HG03457 (cell line): ENCODE results near the gene FRMD4B.
A peak's percentile ranks its signal among the peaks of the same experiment; 100 is the strongest.

Experiments used
- ATAC-seq: cut with Tn5 transposase; IDR thresholded peaks from one replicate; pipeline ENCODE4 v1.9.1; 2021; ENCODE audit warnings: moderate number of reproducible peaks; ENCODE audit not compliant: unreplicated experiment

The FRMD4B gene

DNA sequence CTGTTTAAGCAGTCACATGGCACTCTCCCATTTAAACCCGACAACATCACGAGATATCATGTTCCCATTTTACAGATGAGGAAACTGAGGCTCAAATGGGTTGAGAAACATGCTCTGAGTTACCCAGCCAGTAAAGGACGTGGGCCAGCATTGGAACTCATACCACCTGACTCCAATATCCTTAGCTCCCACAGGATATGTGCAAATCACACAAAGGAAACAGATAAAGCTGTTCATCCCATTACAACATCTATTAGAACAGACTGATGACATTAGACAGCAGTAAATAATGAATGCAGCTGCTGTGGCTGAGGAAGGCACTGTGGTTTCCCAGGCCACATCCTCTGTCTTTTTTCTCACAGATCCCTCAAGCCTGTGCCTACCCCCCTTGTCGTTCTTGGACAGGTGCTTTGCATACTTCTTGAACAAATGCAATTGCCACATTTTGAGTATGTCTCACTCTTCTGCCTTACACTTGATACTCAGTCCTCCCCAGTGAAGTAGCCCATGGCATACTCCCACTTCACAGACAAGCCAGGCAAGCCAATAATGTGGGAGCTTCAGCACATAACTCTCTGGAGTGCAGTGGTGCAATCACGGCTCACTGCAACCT lies 17.7 kb downstream of the FRMD4B start:
- ATAC-seq = peak; percentile 99

DNA sequence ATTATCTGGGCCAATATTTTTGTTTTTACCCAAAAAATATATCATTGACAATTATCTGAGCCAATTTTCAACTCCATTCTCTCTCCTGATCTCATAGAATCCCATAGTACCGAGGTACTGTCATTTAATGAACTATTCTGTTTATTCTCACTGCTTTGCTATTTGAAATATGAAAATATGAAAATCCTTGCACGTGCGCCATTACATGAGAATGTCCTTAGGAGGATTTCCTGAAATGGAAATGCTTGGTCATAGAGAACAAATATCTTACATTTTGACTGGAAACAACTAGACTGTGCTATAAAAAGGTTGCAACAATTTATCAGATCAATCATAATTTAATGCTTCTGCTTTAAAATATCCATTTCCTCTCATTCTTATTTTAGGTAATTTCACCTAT lies 18.3 kb downstream of the FRMD4B start:
- no peak for ATAC-seq

DNA sequence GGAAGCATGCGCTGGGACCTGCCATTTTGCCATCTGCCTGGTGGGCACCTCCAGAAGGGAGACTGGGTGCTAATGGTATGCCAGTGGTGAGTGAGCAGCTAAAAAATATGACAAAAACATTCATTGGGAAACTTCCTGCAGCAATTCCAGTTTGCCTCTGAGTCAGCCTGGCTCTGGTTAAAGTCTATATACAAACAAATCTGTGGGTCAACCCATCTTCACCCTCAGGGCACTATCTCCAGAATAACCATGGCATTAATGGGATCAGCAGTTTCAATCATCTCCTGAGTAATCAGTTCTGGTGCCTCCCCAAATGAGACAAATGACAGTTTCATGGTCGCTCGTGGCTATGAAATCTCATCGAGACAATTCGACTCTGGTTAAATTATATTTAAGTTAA lies 21.5 kb downstream of the FRMD4B start:
- ATAC-seq = no peak

DNA sequence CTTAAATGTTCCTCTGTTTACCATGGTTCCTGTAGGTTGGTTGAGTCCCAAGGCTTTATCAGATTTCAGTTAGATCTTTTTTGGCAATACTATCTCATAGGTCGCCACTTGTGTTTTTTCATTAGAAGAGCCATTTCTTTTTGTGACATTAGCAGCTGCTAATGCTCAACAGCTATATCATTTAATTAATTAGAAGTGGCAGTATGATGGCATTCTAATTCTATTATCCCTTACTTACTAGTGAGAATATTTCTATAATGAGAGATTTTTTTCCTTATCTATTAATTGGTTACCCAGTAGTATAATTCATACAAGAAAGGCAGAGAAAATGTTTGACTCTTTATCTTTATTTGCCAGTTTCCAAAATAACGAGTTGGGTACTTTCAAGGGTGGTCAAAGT lies 25.2 kb downstream of the FRMD4B start:
- no peak for ATAC-seq

DNA sequence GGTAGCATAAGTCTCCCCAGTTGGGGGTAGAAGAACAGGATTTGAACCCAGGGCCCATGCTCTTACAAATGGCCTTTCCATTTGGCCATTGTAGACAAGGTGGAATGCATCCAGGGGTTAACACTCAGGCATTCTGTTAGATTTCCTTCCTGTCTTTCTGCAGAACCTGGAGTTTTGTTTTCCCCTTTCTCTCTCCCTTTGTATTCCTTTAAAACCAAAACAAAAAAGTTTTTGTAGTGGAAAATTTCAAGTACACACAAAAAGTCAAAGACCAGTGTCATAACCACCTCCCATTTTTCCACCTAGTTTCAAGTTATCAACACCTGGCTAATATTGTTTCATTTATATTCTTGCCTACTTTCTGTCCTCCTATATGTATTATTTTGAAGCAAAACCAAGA lies 26.0 kb downstream of the FRMD4B start:
- ATAC-seq = no peak

DNA sequence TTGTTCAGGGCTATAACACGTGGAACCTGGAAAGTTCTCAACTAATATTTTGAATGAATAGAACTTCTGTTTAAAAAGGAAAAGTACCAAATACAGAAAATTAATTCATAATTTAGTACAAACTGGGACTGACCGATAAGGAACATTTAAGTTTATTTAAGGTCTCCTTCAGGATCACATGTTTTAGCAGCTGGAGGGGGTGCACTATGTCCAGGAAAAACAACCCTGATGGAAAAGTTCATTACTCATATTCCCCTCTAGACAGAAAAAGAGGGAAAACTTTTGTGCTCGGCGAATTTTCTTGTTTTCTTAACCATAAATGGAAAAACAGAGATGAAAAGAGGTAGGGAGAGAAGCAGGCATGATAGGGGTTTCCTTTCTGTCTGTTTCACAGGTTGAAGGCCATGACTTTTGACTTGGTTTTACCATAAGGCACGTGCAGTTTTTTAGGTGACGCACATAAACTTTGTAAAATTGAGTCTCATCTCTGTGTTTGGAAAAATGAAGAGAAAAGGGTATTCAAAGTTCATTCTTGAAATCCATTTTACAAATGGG lies 26.5 kb downstream of the FRMD4B start:
- no peak for ATAC-seq

DNA sequence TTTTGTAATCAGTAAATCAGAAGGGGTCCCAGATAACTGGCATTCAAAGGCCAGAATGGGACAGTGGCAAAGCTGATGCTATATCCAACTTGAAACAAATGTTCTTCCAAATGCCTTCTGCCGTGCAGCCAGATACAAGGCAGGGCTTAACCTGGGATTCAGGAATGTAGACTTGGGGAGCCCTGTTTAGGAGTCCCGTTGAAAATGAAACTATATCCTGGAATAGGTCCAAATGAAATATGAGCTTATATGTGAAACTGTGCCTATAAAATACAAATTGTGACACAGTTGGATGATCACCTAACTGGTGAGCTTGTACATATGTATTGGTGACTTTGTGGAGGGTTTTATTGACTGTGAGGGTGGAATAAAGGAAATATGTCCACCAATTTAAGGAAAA lies 28.7 kb downstream of the FRMD4B start:
- ATAC-seq = no peak

DNA sequence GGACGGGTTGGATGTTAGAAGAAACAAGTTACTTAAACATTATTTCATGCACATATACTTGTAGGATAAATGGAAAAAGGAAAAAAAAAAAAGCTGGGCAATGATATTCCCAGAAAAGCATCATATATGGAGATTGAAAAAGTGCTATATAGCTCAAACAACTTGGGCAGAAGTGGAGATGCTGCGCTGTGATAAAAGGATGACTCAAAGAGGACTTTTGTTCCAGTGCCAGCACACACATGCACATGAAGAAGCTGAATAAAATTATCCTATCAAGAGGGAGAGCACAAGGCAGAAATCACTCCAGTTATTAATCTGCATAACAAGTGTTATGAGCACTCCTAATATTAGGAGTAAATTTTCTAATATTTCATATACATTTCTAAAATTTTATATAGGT lies 30.9 kb downstream of the FRMD4B start:
- no peak for ATAC-seq

DNA sequence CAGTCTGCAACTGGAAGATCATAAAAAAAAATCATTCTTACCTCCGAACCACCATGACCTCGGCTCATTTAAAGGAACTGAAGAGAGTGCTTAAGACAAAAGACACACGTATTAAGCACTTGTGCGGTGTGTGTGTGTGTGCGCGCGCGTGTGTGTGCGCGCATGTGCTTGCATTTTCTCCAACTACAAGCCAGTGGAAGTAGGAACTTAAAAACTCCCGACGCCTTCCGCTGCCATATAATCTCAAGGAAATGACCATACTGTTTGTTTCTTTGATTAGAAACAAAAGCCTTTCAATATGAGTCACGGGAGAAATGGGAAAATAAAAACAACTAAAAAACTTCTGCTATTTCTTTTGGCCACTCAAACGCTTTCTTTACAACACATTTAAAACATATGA lies 32.4 kb downstream of the FRMD4B start:
- no peak for ATAC-seq

DNA sequence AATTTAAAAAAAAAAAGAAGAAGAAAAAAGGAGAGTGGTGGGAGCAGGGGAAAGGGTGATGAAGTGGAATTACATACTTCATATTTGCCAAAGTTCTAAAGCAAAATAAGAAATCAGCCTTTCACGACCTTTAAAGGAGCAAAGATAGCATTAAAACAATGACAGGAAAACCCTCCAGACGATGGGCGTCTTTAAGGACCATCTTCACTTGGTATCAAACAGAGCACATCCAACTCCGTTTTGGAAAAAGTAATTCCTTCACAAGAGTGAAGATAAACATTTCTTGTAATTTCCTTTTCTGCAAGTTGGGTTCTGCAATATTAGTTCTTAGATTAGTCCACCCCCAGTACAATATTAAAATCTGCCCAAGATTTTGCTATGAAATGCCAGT lies 32.8 kb downstream of the FRMD4B start:
- ATAC-seq = no peak

DNA sequence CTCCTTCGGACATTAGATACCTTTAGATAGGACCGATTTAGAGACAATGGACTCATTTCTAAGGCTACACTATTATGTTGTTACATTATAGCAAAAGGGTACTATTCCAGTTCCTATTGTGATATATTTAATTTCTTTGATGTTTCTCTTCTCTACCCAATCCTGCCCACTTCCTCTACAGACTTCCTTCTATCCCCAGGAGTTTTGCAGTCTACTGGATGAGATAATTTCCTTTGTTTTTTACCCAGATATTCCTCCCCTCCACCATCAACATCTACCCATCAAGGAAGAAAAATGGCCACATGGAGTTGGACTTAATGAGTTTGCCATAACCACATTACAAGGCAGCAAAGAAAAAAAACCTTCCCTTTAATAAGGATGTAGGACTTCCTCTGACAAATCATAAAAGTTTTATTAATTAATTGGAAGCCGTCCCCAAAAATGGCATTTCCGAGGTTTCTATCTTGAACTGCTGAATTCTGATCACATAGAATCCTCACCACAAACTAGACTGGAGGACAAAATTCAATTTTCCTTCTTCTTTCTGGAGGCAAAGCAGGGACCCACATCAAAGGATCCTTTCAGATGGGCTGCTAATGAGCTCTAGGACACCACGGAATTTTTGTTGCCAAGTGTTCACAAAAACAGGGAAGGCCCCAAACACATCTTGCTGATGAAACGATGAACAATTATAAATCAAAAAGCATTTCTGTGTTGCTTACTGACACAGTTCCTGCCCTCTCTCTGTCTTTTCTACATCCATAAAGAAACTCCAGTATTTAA lies 33.4 kb downstream of the FRMD4B start:
- ATAC-seq = no peak

DNA sequence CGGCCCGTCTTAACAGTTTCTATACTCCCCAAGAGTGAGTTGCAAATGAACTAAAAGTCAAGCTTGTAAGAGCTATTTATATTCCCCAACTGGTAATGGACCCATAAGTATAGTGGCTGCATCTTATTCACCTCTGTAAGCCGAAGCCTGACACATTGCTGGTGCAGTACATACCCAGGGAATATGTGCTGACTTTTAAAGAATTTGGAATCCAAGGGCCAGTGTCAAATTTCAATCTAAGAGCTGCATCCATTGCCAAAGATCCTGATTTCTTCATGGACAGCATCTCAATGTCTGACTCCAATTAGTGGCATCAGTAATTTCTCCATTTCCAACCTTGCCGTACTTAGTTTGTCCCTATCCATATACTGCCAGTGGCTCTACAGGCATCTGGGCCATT lies 42.0 kb downstream of the FRMD4B start:
- no peak for ATAC-seq

DNA sequence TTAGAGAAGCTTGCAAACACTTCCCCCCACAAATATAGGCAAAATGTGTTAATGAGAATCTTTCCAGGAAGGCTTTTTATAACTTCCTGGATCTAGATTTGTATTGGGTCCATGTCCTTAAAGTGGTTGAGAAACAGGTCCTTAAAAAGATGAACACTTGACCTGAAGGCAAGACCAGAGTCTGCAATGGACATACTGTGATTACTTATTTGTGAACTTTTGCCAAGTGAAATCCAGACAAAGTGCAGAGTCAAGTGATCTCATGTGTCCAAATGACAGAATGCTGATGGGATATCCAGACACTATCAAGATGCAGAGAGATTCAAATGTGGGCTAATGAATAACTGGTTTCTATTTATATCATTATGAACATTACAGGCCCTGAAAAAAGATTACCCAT lies 43.8 kb downstream of the FRMD4B start:
- no peak for ATAC-seq

DNA sequence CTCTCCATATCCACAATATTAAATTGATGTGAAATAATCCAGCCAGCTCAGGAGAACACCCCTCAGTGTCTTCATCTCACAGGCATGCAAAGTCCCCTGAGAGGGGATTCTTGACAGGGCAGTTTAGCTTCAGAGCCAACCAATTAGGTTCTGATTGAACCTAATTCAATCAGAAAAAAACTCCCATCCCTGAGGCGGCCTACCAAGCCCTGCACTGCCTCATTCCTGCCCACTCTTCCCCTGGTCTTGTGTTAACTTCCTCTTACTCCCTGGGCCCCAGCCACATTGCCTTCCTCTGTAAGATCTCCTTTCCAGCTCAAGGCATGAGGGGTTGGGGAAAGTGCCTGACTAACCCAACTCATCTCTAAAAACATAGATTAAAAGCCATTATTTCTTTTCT lies 46.1 kb downstream of the FRMD4B start:
- ATAC-seq = no peak

DNA sequence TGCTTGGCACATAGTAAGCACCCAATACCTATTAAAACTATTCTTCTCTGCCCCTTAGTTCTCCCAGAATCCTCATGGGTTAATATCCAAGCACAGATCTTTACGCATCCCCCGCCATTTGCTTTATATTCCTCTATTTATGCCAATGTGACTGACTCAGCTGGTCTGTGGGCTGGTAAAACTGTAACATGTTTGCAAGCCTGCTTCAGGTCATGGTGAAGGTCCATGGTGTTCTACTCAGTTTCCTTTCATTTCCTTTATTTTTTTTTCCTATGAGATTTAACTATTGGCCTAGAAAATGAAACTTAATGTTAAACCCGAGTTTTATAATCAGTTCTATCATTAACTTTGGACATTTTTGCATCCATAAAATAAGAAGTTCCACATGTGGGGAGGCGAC lies 47.0 kb downstream of the FRMD4B start:
- no peak for ATAC-seq

DNA sequence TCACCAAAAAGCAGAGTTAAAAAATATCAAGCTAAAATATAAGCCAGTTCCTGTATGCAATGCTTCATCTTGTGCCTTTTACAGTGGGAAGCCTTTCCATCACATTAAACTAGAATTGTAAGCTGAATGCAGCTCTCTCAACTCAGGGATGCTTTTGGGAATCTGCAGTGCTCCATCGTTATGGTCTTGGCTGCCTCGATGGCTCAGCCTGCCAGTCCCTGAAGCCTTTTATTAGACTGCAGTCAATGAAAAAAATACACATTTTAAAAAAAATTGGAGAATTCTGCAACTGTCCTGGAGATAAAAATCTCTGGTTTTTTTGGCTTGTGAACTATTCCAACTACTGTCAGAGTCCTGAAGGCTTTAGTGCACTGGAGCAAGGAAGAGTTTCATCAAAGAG lies 53.0 kb downstream of the FRMD4B start:
- ATAC-seq = no peak

DNA sequence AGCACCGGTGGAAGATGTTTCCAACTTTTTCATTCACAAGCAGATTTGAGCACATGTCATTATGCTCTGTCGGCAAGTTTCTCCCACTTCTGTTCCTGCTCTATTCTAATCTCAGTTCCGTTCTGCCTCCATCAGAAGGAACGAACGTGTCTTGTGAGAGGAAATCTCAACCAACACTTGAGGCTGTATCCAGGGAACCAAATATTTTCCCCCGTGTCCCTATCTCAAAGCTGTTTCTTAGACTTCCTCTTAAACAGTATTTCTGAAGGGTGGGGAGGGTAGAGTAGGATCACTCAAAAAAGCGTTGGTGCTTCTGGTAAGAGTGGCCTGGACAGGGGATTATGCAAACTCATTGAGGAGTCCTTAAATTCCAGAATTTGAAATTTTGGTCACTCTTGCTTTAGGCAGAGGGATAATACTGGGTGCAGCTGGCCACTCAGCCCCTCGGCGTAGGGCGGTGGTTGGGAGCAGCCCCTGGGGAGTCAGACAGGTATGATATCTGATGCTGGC lies 54.9 kb downstream of the FRMD4B start:
- ATAC-seq = no peak

DNA sequence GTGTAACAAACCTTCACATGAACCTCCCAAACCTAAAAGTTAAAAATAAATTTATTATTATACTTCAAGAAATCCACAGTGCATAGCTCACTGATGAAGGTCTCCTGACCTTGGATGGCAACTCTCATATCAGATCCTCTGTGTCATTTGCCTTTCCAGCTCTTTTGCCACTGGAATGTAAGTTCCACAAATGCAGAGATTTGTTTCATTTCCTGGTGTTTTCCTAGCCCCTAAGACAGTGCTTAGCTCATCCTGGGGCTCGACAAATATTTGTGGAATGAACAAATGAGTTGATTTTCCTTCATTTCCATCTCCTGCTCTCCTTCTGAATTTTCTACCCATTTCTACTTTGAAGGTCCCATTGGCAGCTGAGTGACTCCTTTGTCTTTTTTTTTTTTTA lies 56.0 kb downstream of the FRMD4B start:
- no peak for ATAC-seq

DNA sequence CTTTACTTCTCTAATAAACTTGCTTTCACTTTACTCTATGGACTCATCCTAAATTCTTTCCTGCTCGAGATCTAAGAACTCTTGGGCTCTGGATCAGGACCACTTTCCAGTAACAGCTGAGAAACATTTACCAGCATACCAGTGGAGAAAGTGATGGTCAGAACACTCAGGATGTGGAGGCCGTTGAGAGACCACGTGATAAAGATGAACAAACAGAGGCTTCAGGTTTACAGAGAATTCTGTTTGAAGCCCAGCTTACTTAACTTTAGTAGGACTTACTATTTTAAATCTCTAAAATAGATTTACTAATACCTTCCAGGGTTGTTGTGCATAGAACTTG lies 57.0 kb downstream of the FRMD4B start:
- ATAC-seq = no peak

DNA sequence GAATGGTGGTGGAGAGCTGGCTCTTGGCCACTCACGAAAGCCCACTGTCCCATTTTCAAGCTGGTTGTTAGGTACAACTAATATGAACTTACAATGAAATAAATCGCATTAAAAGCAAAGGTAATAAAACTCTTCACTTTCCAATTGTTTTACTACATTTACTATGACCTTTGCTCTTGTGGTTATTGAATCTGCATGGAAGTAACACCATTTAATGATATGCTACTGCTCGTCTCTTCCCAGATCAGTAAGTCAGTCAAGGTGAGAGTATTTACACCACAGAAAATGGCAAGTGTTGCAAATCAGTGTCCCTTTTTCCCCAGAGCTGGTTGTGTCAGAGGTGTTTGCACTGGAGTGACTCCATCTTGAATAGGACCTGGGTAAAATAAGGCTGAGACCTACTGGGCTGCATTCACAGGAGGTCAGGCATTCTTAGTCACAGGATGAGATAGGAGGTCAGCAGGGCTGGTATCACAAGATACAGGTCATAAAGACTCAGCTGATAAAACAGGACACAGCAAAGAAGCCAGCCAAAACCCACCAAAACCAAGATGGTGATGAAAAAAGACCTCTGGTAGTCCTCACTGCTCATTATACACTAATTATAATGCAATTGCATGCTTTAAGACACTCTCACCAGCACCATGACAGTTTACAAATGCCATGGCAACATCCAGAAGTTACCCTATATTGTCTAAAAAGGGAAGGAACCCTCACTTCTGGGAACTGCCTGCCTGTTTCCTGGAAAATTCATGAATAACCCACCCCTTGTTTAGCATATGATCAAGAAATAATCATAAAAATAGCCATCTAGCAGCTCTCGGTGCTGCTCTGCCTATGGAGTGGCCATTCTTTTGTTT lies 57.6 kb downstream of the FRMD4B start:
- ATAC-seq = no peak

DNA sequence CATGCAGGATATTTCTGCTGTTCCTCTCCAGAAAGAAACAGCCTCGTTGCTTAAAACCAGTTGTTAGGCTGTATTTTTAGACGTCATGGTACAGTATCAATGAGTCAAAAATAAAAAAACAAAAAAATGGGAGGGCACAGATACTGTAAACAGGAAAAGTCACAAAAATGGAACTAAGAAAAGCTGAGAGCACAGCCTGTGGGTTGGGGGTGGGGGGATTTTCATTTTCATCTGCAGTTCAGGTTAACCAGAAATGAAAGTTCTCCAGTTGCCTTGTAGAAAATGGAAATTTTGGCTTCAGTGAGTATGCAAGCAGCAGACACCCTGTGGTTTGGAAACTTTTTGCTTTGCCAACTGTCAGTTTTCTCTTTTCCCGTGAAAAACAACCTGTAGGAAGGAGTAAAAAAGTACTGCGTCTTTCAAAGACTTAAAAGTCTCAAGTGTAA lies 59.0 kb downstream of the FRMD4B start:
- ATAC-seq = peak; percentile 82
